ENCODE data around the gene IFT74. TPM values are rescaled to one million over a fixed set of nuclear protein-coding genes. Genes with fewer than 3 reads are reported as not detected.

The IFT74 gene
- total RNA-seq, 1 experiment from 2014 or later = 15.2 TPM

- H3K27ac Mint-ChIP-seq = 0 out of 2 replicates have a peak overlapping the region, but pooled peaks have one; percentile 3
- H3K4me3 Mint-ChIP-seq = no peak overlapping the region
- H3K36me3 Mint-ChIP-seq = no peaks in the 10 kb centered on the region
- no peak for TF ChIP-seq SMAD3 (CRISPR knock-in tag; IDR thresholded peaks at IDR 0.05; ENCODE audit: borderline replicate concordance)
- no peak for TF ChIP-seq GRHL2 (CRISPR knock-in tag; IDR thresholded peaks at IDR 0.05; ENCODE audit: insufficient replicate concordance, severe bottlenecking)
- TF ChIP-seq CBFB (CRISPR knock-in tag; IDR thresholded peaks at IDR 0.05; ENCODE audit: low read depth) = no peak
- TF ChIP-seq ELF4 (CRISPR knock-in tag; IDR thresholded peaks at IDR 0.05; ENCODE audit: low read depth) = no peak
- no peak for TF ChIP-seq CREM (CRISPR knock-in tag; IDR thresholded peaks at IDR 0.05)
- TF ChIP-seq FOXK1 (CRISPR knock-in tag; IDR thresholded peaks at IDR 0.05) = no peak
- no peak for TF ChIP-seq ZNF416 (CRISPR knock-in tag; IDR thresholded peaks at IDR 0.05)
- TF ChIP-seq RORB (CRISPR knock-in tag; IDR thresholded peaks at IDR 0.05) = no peak
- TF ChIP-seq, protein P1, sequence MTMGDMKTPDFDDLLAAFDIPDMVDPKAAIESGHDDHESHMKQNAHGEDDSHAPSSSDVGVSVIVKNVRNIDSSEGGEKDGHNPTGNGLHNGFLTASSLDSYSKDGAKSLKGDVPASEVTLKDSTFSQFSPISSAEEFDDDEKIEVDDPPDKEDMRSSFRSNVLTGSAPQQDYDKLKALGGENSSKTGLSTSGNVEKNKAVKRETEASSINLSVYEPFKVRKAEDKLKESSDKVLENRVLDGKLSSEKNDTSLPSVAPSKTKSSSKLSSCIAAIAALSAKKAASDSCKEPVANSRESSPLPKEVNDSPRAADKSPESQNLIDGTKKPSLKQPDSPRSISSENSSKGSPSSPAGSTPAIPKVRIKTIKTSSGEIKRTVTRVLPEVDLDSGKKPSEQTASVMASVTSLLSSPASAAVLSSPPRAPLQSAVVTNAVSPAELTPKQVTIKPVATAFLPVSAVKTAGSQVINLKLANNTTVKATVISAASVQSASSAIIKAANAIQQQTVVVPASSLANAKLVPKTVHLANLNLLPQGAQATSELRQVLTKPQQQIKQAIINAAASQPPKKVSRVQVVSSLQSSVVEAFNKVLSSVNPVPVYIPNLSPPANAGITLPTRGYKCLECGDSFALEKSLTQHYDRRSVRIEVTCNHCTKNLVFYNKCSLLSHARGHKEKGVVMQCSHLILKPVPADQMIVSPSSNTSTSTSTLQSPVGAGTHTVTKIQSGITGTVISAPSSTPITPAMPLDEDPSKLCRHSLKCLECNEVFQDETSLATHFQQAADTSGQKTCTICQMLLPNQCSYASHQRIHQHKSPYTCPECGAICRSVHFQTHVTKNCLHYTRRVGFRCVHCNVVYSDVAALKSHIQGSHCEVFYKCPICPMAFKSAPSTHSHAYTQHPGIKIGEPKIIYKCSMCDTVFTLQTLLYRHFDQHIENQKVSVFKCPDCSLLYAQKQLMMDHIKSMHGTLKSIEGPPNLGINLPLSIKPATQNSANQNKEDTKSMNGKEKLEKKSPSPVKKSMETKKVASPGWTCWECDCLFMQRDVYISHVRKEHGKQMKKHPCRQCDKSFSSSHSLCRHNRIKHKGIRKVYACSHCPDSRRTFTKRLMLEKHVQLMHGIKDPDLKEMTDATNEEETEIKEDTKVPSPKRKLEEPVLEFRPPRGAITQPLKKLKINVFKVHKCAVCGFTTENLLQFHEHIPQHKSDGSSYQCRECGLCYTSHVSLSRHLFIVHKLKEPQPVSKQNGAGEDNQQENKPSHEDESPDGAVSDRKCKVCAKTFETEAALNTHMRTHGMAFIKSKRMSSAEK (CRISPR knock-in tag; IDR thresholded peaks at IDR 0.05; ENCODE audit: borderline replicate concordance) = no peak
- ATAC-seq (no peak), DNase-seq (ENCODE audit: low spot score) (no peak)
- CTCF ChIA-PET = no interaction called here
- no peaks in the 10 kb centered on the region for H3K27me3 Mint-ChIP-seq (ENCODE audit: low read depth)
- H3K4me1 Mint-ChIP-seq = no peaks in the 10 kb centered on the region
- no peaks in the 10 kb centered on the region for H3K9me3 Mint-ChIP-seq
- POLR2A ChIA-PET = no interaction called here
These were observed 129.2 kb downstream of the IFT74 start for GRCh38 chr9:27085456-27085855.

GRCh38 chr9:27086818-27087680 is 130.8 kb downstream of the IFT74 start:
- POLR2A ChIA-PET = no interaction called here
- DNase-seq (ENCODE audit: low spot score) (no peak), ATAC-seq (no peak)
- H3K4me1 Mint-ChIP-seq = no peaks in the 10 kb centered on the region
- CTCF ChIA-PET = no interaction called here
- no peaks in the 10 kb centered on the region for H3K27me3 Mint-ChIP-seq (ENCODE audit: low read depth)
- H3K27ac Mint-ChIP-seq = no peak overlapping the region; the same call in 1 of the 2 replicates
- H3K4me3 Mint-ChIP-seq = no peak overlapping the region
- H3K36me3 Mint-ChIP-seq = peaks cover 4% of the 10 kb centered on the region
- peaks cover 6% of the 10 kb centered on the region for H3K9me3 Mint-ChIP-seq
- TF ChIP-seq PREB (CRISPR knock-in tag; IDR thresholded peaks at IDR 0.05; ENCODE audit: borderline replicate concordance) (no peak), NR3C1 (CRISPR knock-in tag; conservative IDR thresholded peaks at IDR 0.05; ENCODE audit: low read depth) (no peak), ZNF671 (CRISPR knock-in tag; IDR thresholded peaks at IDR 0.05) (no peak), ZNF232 (CRISPR knock-in tag; IDR thresholded peaks at IDR 0.05) (no peak), ATF2 (CRISPR knock-in tag; IDR thresholded peaks at IDR 0.05; ENCODE audit: borderline replicate concordance, low read depth) (no peak), JAZF1 (CRISPR knock-in tag; IDR thresholded peaks at IDR 0.05) (no peak), MYBL2 (CRISPR knock-in tag; IDR thresholded peaks at IDR 0.05) (no peak), ESRRA (CRISPR knock-in tag; IDR thresholded peaks at IDR 0.05; ENCODE audit: borderline replicate concordance) (no peak), JUN (CRISPR knock-in tag; IDR thresholded peaks at IDR 0.05) (no peak)
- TF ChIP-seq, protein P2, sequence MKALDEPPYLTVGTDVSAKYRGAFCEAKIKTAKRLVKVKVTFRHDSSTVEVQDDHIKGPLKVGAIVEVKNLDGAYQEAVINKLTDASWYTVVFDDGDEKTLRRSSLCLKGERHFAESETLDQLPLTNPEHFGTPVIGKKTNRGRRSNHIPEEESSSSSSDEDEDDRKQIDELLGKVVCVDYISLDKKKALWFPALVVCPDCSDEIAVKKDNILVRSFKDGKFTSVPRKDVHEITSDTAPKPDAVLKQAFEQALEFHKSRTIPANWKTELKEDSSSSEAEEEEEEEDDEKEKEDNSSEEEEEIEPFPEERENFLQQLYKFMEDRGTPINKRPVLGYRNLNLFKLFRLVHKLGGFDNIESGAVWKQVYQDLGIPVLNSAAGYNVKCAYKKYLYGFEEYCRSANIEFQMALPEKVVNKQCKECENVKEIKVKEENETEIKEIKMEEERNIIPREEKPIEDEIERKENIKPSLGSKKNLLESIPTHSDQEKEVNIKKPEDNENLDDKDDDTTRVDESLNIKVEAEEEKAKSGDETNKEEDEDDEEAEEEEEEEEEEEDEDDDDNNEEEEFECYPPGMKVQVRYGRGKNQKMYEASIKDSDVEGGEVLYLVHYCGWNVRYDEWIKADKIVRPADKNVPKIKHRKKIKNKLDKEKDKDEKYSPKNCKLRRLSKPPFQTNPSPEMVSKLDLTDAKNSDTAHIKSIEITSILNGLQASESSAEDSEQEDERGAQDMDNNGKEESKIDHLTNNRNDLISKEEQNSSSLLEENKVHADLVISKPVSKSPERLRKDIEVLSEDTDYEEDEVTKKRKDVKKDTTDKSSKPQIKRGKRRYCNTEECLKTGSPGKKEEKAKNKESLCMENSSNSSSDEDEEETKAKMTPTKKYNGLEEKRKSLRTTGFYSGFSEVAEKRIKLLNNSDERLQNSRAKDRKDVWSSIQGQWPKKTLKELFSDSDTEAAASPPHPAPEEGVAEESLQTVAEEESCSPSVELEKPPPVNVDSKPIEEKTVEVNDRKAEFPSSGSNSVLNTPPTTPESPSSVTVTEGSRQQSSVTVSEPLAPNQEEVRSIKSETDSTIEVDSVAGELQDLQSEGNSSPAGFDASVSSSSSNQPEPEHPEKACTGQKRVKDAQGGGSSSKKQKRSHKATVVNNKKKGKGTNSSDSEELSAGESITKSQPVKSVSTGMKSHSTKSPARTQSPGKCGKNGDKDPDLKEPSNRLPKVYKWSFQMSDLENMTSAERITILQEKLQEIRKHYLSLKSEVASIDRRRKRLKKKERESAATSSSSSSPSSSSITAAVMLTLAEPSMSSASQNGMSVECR (CRISPR knock-in tag; IDR thresholded peaks at IDR 0.05; ENCODE audit: borderline replicate concordance) = no peak
- TF ChIP-seq, protein P3, sequence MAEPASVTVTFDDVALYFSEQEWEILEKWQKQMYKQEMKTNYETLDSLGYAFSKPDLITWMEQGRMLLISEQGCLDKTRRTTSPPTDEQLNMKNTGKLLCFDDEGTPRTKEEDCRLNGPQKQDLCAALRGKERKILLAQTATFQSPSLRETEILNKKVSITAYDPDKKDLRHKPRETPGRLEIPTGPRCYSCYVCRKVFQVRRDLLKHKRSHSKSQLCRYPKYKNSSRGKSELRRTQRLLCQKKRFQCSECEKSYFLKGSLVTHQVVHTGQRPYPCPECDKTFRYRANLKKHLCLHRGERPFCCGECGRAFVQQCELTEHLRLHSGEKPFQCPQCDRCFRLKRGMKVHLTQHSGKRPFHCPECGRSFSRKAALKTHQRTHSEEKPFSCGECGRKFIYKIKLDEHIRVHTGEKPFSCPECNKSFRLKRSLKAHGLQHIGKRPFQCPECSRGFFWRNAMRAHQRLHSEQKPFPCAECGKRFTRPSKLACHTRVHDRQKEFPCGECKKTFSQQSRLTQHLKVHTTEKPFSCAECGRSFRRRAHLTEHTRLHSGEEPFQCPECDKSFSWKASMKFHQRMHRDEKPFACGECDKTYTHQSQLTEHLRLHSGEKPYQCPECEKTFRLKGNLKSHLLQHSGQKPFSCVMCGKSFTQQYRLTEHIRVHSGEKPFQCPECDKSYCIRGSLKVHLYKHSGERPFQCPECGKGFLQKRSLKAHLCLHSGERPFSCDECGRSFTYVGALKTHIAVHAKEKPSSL (CRISPR knock-in tag; conservative IDR thresholded peaks at IDR 0.05) = no peak

Measured in WTC11 (cell line).